Natural killer cell treated with Interleukin-12 subunit alpha and Interleukin-12 subunit beta and Interleukin-15 and Interleukin-18, amount 100 ng/mL, for 72 hours (primary cell): Measurements from ENCODE around the gene CLPSL2. TPM values are rescaled to one million over a fixed set of nuclear protein-coding genes. Genes with fewer than 3 reads are reported as not detected.
"Not testable (repeated sequence)": the region's sequence is repeated elsewhere in the genome, so short reads cannot be mapped to it uniquely, and the experiment has no call there.

ENCODE experiments used
- ATAC-seq, 2 donors: fragments of 150-1000 bp; cut with Tn5 transposase in 1 of 2; sonication (Bioruptor Pico), chemical (Tn5 transposase) in 1 of 2; 2 replicates each; pipeline ENCODE4 v1.10.0; 2021
- DNase-seq: peaks from one replicate; pipeline ENCODE4 v3.0.0; 2022; ENCODE audit warnings: low spot score
- H3K27ac Mint-ChIP-seq, 2 donors: 1 replicate in 1 of 2; 2 replicates in 1 of 2; pipeline ENCODE4 v1.8.0; 2022; ENCODE audit warnings: mixed read lengths in 2 of 2, mild to moderate bottlenecking in 1 of 2, moderate library complexity in 1 of 2
- H3K27me3 Mint-ChIP-seq, 2 donors: 1 replicate in 1 of 2; 2 replicates in 1 of 2; pipeline ENCODE4 v1.8.0; 2022; ENCODE audit warnings: mixed read lengths in 2 of 2
- H3K36me3 Mint-ChIP-seq: one replicate; pipeline ENCODE4 v1.8.0; 2022; ENCODE audit warnings: mixed read lengths
- H3K4me1 Mint-ChIP-seq, 2 donors: 1 replicate in 1 of 2; 2 replicates in 1 of 2; pipeline ENCODE4 v1.8.0; 2022; ENCODE audit warnings: low read depth in 2 of 2, mixed read lengths in 2 of 2, mild to moderate bottlenecking in 1 of 2
- H3K4me3 Mint-ChIP-seq: one replicate; pipeline ENCODE4 v1.8.0; 2022; ENCODE audit warnings: mixed read lengths
- H3K9me3 Mint-ChIP-seq: 2 replicates; pipeline ENCODE4 v1.8.0; 2022; ENCODE audit warnings: mixed read lengths
- total RNA-seq, 2 donors: library from RNA; stranded (reverse); gene quantifications; one replicate each; pipeline ENCODE4 v1.2.3, GENCODE V29; 2022

CLPSL2 gene, protein sequence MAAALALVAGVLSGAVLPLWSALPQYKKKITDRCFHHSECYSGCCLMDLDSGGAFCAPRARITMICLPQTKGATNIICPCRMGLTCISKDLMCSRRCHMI
- total RNA-seq: not detected

DNA sequence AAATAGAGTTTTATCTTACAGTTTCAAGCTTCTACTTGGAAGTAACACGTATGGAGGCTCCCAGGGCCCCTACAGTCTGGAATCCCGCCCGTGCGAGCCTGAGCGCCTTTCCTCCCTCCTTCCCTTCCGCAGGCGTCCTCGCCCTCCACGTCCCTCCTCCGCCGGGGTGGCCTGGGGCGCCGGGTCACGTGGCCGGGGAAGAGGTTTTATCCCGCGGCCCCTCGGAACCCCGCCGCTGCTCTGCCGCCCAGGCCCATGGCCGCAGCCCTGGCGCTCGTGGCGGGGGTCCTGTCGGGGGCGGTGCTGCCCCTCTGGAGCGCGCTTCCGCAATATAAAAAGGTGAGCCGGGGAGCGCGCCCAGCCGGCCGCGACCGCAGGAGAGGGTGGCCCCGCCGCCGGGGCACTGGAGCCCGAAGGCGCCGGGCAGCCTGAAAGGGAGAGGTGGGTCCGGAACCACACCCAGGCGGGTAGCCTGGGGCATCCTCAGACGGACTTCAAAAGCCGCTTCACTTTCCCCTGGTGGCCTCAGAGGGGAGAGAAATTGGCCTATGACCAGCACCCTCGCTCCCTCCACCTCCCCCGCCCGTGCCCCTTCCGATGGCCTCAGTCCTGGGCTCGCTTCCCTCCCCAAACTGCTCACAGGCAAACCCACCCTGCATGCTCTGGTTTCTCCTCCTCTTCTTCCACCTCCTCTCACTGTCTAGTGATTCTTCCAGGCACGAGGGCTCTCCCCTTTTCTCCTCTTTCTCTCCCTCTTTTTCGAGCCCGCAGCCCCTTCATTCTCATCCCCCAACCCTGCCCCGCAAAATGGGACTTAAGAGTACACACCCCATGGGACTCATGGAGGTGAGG lies at the start of gene CLPSL2:
Gene CLPSL2, plus strand, starts transcription at position 235 of the 852 bp plus-strand sequence. Its CDS starts 21 bp downstream, at position 256.
- Mint-ChIP-seq H3K4me1 (peaks cover 0 to 5% of the 10 kb centered on the region in 2 donors), H3K9me3 (no peaks in the 10 kb centered on the region), H3K27ac (no peak within 1 kb of the TSS), H3K36me3 (no peaks in the 10 kb centered on the region), H3K4me3 (peak within 1 kb of the TSS; percentile 61), H3K27me3 (peaks cover 25 to 32% of the 10 kb centered on the region in 2 donors)
- DNase-seq: no peak
- ATAC-seq: peak in 1 of 2 donors; percentile 29

DNA sequence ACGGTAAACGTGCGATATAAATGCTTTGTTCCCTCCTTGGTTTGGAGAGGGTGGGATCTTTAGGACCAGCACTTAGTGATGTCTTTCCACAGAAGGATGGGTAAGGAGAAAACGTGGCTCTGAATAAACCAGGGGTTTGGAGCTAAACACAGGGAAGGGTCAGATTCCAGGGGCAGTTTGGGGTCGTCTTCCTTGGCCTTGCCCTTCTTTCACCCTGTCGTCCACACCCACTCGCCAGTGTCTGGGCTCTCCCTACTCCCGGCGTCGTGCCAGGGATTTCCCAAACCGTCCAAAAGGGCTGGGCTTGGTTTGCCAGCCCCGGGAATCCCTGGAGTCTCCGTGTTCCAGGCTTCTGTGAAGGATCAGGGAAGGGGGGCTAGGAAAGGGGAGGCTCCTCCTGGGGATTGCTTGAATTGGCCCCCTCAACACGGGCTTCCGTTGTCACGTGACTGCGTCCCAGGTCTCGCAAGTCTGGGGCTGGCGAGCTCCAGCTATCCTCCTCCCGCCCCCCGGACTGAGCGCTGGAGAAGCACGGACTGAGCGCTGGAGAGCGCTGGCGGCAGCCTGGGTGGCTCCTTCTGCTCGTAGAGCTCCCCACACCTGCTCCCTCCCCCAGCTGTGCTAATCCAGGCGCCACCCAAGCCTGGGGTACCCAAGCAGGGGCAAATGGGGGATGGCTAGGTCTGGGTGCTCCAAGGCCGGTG lies 49.0 kb upstream of the CLPSL2 start:
- H3K4me3 Mint-ChIP-seq: peak overlapping the region; percentile 63
- H3K4me1 Mint-ChIP-seq: peaks cover 47 to 52% of the 10 kb centered on the region in 2 donors
- ATAC-seq (peak in 1 of 2 donors; percentile 18), DNase-seq (no peak)
- H3K27ac Mint-ChIP-seq: peak overlapping the region; percentile 33 to 40
- H3K9me3 Mint-ChIP-seq: no peaks in the 10 kb centered on the region
- no peaks in the 10 kb centered on the region for H3K36me3 Mint-ChIP-seq
- peaks cover 0 to 12% of the 10 kb centered on the region in 2 donors for H3K27me3 Mint-ChIP-seq

DNA sequence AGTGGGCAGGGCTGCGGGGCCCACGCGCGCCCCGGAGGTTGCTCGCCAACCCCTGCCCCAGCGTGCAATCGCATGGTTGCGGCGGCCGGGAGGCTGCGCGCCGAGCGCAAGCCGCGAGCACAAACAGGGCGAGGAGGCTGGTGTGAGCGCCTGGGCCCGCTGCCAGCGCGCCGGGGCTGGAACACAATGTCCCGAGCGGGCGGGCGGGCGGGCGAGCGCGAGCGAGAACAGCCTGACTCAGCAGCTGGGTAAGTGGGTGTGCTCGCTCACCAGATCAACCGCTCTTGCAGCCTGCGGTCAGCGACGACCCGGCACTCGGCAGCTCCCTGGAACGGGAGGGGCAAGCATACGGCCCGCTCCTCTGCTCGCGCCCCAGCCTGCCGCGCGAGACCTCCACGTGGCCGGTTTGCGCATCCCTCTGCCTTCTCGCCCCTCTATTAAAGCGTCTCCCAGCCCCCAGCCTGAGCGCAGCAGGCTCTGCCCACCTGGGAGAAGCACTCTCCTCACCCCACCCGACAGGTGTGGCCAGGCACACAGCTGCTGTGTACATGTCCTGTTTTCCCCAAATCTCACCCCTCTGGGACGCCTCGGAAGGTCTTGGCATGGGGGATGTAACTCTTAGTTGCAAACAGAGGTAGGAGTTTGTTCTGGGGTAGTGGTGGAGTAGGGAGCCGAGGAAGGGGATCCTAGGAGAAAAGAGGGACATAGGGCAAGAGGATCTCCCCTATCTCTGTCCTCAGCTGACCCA lies 48.3 kb upstream of the CLPSL2 start:
- no peaks in the 10 kb centered on the region for H3K36me3 Mint-ChIP-seq
- peak overlapping the region; percentile 63 for H3K4me3 Mint-ChIP-seq
- H3K27me3 Mint-ChIP-seq: peaks cover 0 to 12% of the 10 kb centered on the region in 2 donors
- ATAC-seq (peak; percentile 78 to 87), DNase-seq (peak; percentile 89)
- H3K9me3 Mint-ChIP-seq: no peaks in the 10 kb centered on the region
- H3K4me1 Mint-ChIP-seq: peaks cover 47 to 59% of the 10 kb centered on the region in 2 donors
- peak overlapping the region in 1 of 2 donors; percentile 53 for H3K27ac Mint-ChIP-seq

DNA sequence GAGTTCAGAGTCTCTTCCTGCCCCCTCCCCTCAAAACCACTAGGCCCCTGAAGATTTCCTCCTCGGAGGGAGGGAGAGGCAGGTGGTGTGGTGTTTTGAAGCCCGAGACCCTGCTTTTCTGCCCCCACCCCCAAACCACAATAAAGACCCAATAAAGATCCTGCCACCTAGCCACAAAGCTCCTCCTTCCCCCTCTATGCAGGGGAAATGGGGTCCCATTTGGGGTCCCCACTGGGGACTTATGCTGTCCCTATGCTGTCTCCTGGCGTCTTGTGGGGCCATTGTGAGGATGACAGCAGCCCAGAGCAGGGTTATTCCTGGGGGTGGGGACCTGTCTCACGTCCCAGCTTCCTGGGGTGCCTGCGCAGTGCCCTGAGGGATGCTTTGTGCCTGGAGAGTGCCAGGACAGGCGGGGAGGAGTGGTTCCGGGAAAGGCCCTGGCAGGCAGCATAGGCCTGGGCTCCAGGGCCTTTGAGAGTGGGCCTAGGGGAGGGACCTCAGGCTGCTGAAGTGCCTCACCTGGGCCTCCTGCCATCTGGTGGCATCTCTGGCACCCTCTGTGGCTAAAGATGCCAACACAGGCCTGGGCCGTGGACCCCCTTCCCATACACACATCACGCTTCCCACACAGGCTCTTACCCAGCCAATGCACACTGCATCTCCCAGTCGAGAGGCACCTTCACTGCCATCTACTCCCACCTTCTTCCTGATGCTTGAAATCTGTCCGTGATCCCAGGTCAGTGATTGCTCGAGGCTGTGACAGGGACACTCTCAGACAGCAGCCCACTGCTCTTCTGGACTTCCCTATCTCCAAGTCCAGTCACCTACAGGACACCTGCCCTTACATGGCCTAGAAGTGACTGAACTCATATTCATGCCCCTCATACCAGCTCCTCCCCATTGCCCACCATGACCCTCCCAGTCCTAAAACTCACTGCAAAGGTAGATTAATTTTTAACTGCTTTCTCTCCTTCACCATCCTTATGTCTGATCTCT lies 47.4 kb upstream of the CLPSL2 start:
- Mint-ChIP-seq H3K27me3 (peaks cover 0 to 12% of the 10 kb centered on the region in 2 donors), H3K36me3 (no peaks in the 10 kb centered on the region), H3K9me3 (no peaks in the 10 kb centered on the region), H3K4me3 (peak overlapping the region; percentile 63), H3K4me1 (peaks cover 47 to 60% of the 10 kb centered on the region in 2 donors), H3K27ac (peak overlapping the region; percentile 22 to 53)
- no peak for DNase-seq
- no peak for ATAC-seq

DNA sequence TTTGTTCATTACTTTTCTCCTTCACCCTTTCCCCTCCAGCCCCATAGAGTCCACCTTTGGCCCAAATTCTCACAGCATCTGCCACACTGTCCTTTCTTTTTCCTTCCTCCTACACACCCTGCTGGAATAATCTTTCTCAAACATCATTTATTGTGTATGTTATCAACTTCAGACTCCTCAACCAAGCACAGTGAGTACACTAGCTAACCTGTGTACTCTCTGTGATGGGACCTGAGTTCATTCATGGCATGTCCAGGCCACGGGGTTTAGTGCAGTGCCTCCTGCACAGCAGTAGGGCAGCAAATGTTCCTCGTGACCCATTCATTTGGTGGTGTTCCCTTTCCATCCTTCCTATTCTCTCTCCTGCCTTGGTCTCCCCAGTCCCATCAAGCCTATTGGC lies 46.7 kb upstream of the CLPSL2 start:
- ATAC-seq (no peak), DNase-seq (no peak)
- peaks cover 47 to 60% of the 10 kb centered on the region in 2 donors for H3K4me1 Mint-ChIP-seq
- H3K27ac Mint-ChIP-seq: peak overlapping the region; percentile 22
- no peaks in the 10 kb centered on the region for H3K9me3 Mint-ChIP-seq
- peak overlapping the region; percentile 26 for H3K4me3 Mint-ChIP-seq
- H3K36me3 Mint-ChIP-seq: no peaks in the 10 kb centered on the region
- peaks cover 0 to 12% of the 10 kb centered on the region in 2 donors for H3K27me3 Mint-ChIP-seq

DNA sequence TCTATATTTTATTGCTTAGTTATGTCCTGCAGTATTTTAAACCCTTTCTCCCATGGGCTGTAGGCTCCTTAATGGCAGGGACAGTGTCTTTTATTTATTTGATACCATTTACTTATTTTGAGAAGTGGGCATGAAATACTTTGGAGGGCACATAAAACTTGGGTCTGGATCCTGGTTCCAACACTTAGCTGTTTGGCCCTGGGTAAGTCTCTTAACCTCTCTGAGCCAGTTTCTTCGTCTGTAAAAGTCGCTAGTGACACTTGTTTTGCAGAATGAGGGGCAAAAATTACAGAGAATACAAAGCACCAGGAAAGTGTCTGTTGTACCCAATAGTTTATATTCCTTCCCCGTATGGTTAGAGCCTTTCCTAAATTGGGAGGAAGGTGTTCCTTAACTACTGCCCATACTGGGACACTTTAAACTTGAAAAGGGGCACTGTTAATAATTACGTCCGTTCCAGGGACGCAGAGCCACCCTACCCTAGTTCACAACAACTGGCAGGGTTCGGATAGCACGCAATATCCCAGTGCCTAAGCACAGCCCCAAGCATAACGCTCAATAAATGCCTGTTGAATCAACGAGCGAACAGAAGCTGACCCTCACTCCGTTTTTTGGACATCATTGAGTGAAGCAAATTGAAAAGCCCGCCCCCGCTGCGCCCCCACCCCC lies 45.5 kb upstream of the CLPSL2 start:
- peak overlapping the region; percentile 73 for H3K4me3 Mint-ChIP-seq
- H3K27me3 Mint-ChIP-seq: peaks cover 0 to 12% of the 10 kb centered on the region in 2 donors
- no peak for ATAC-seq
- H3K36me3 Mint-ChIP-seq: no peaks in the 10 kb centered on the region
- DNase-seq: no peak
- H3K4me1 Mint-ChIP-seq: peaks cover 42 to 53% of the 10 kb centered on the region in 2 donors
- no peaks in the 10 kb centered on the region for H3K9me3 Mint-ChIP-seq
- H3K27ac Mint-ChIP-seq: peak overlapping the region in 1 of 2 donors; percentile 46

GRCh38 chr6:35731414-35731735 lies 45.0 kb upstream of the CLPSL2 start:
- Mint-ChIP-seq H3K4me3 (peak overlapping the region; percentile 73), H3K9me3 (no peaks in the 10 kb centered on the region), H3K27me3 (peaks cover 0 to 12% of the 10 kb centered on the region in 2 donors), H3K36me3 (no peaks in the 10 kb centered on the region), H3K27ac (peak overlapping the region in 1 of 2 donors; percentile 46), H3K4me1 (peaks cover 41 to 52% of the 10 kb centered on the region in 2 donors)
- peak; percentile 80 for DNase-seq
- ATAC-seq: peak; percentile 65 to 66

GRCh38 chr6:35731736-35732532 lies 44.5 kb upstream of the CLPSL2 start:
- Mint-ChIP-seq H3K27ac (peak overlapping the region in 1 of 2 donors; percentile 46), H3K9me3 (no peaks in the 10 kb centered on the region), H3K4me3 (peak overlapping the region; percentile 73), H3K36me3 (no peaks in the 10 kb centered on the region), H3K4me1 (peaks cover 35 to 47% of the 10 kb centered on the region in 2 donors), H3K27me3 (peaks cover 0 to 8% of the 10 kb centered on the region in 2 donors)
- ATAC-seq (peak; percentile 82), DNase-seq (peak; percentile 93)

- Mint-ChIP-seq H3K4me1 (peaks cover 29 to 38% of the 10 kb centered on the region in 2 donors), H3K9me3 (no peaks in the 10 kb centered on the region), H3K27me3 (peaks cover 0 to 8% of the 10 kb centered on the region in 2 donors), H3K27ac (no peak overlapping the region), H3K36me3 (no peaks in the 10 kb centered on the region), H3K4me3 (no peak overlapping the region)
- DNase-seq (no peak), ATAC-seq (no peak)
Measured at GRCh38 chr6:35733633-35734032, 42.8 kb upstream of the CLPSL2 start.

GRCh38 chr6:35734319-35734718 lies 42.1 kb upstream of the CLPSL2 start:
- not testable (repeated sequence) for H3K9me3 Mint-ChIP-seq, H3K27ac Mint-ChIP-seq, DNase-seq, H3K27me3 Mint-ChIP-seq, H3K4me3 Mint-ChIP-seq, H3K36me3 Mint-ChIP-seq, ATAC-seq
- H3K4me1 Mint-ChIP-seq: peaks cover 24 to 35% of the 10 kb centered on the region in 2 donors

- ATAC-seq (no peak), DNase-seq (no peak)
- H3K27ac Mint-ChIP-seq: no peak overlapping the region
- H3K36me3 Mint-ChIP-seq: no peaks in the 10 kb centered on the region
- H3K4me1 Mint-ChIP-seq: peaks cover 18 to 25% of the 10 kb centered on the region in 2 donors
- no peaks in the 10 kb centered on the region for H3K27me3 Mint-ChIP-seq
- no peaks in the 10 kb centered on the region for H3K9me3 Mint-ChIP-seq
- no peak overlapping the region for H3K4me3 Mint-ChIP-seq
Measured at GRCh38 chr6:35735452-35735851, 40.9 kb upstream of the CLPSL2 start.
